ENCODE measurements around the gene NOTCH1.
"Not testable (repeated sequence)": the region's sequence is repeated elsewhere in the genome, so short reads cannot be mapped to it uniquely, and the experiment has no call there.

NOTCH1 gene

GRCh38 chr9:136565086-136565714 is 19.4 kb upstream of the NOTCH1 start:
- in situ Hi-C loops (cut with MboI; ENCODE audit: low sequenced_read_pairs) = no loop called here

- in situ Hi-C loops (cut with MboI; ENCODE audit: low sequenced_read_pairs) = no loop called here
These were observed 18.6 kb upstream of the NOTCH1 start for GRCh38 chr9:136564379-136564988.

- in situ Hi-C loops (cut with MboI; ENCODE audit: low sequenced_read_pairs) = no loop called here
These were observed 17.9 kb upstream of the NOTCH1 start for GRCh38 chr9:136563646-136564325.

- in situ Hi-C loops (cut with MboI; ENCODE audit: low sequenced_read_pairs) = no loop called here
These were observed 17.1 kb upstream of the NOTCH1 start for GRCh38 chr9:136562746-136563495.

- in situ Hi-C loops (cut with MboI; ENCODE audit: low sequenced_read_pairs) = no loop called here
These were observed 15.9 kb upstream of the NOTCH1 start for GRCh38 chr9:136561779-136562178.

GRCh38 chr9:136560586-136560985 is 14.7 kb upstream of the NOTCH1 start:
- in situ Hi-C loops (cut with MboI; ENCODE audit: low sequenced_read_pairs) = no loop called here

- in situ Hi-C loops (cut with MboI; ENCODE audit: low sequenced_read_pairs) = not testable (repeated sequence)
These were observed 13.5 kb upstream of the NOTCH1 start for GRCh38 chr9:136559371-136559770.

- in situ Hi-C loops (cut with MboI; ENCODE audit: low sequenced_read_pairs) = not testable (repeated sequence)
These were observed 13.0 kb upstream of the NOTCH1 start for GRCh38 chr9:136558846-136559245.

- in situ Hi-C loops (cut with MboI; ENCODE audit: low sequenced_read_pairs) = no loop called here
These were observed 12.5 kb upstream of the NOTCH1 start for GRCh38 chr9:136558373-136558772.

- in situ Hi-C loops (cut with MboI; ENCODE audit: low sequenced_read_pairs) = no loop called here
These were observed 11.2 kb upstream of the NOTCH1 start for GRCh38 chr9:136557036-136557435.

- in situ Hi-C loops (cut with MboI; ENCODE audit: low sequenced_read_pairs) = no loop called here
These were observed 10.3 kb upstream of the NOTCH1 start for GRCh38 chr9:136556166-136556565.

- in situ Hi-C loops (cut with MboI; ENCODE audit: low sequenced_read_pairs) = no loop called here
These were observed 9.0 kb upstream of the NOTCH1 start for GRCh38 chr9:136554870-136555269.

GRCh38 chr9:136553581-136553980 is 7.7 kb upstream of the NOTCH1 start:
- in situ Hi-C loops (cut with MboI; ENCODE audit: low sequenced_read_pairs) = no loop called here

- in situ Hi-C loops (cut with MboI; ENCODE audit: low sequenced_read_pairs) = no loop called here
These were observed 6.4 kb upstream of the NOTCH1 start for GRCh38 chr9:136552117-136552703.

GRCh38 chr9:136551401-136552116 is 5.7 kb upstream of the NOTCH1 start:
- in situ Hi-C loops (cut with MboI; ENCODE audit: low sequenced_read_pairs) = no loop called here

GRCh38 chr9:136550439-136551289 is 4.8 kb upstream of the NOTCH1 start:
- in situ Hi-C loops (cut with MboI; ENCODE audit: low sequenced_read_pairs) = no loop called here

- in situ Hi-C loops (cut with MboI; ENCODE audit: low sequenced_read_pairs) = no loop called here
These were observed 3.4 kb upstream of the NOTCH1 start for GRCh38 chr9:136549010-136549980.

GRCh38 chr9:136547508-136548215 is 1.8 kb upstream of the NOTCH1 start:
- in situ Hi-C loops (cut with MboI; ENCODE audit: low sequenced_read_pairs) = no loop called here

Data from HL-60/S4 treated with retinoic acid at 250 ng/mL for 4 days and 3 days (cell line).